IPS-20b (cell line): Measurements from ENCODE around the gene ITPR1.

Source experiments
- H3K27ac ChIP-seq: one replicate; pipeline ENCODE4 v1.5.1; 2013; ENCODE audit warnings: low read length
- H3K27me3 ChIP-seq: 2 replicates; pipeline ENCODE4 v1.6.1; 2013; ENCODE audit warnings: mild to moderate bottlenecking, low read length, inconsistent platforms; ENCODE audit not compliant: insufficient read depth
- H3K36me3 ChIP-seq: 2 replicates; pipeline ENCODE4 v1.6.1; 2013; ENCODE audit warnings: low read depth, mild to moderate bottlenecking, inconsistent platforms, low read length, moderate library complexity; ENCODE audit not compliant: insufficient read depth
- H3K4me1 ChIP-seq: 2 replicates; pipeline ENCODE4 v1.6.1; 2013; ENCODE audit warnings: mild to moderate bottlenecking, control low read depth, inconsistent platforms, low read length, moderate library complexity; ENCODE audit not compliant: insufficient read depth
- H3K4me3 ChIP-seq: 2 replicates; pipeline ENCODE4 v1.5.1; 2013; ENCODE audit warnings: mild to moderate bottlenecking, low read length, inconsistent platforms
- H3K9ac ChIP-seq: 2 replicates; pipeline ENCODE4 v1.6.1; 2013; ENCODE audit warnings: low read depth, mild to moderate bottlenecking, inconsistent platforms, low read length, moderate library complexity
- H3K9me3 ChIP-seq: 2 replicates; pipeline ENCODE4 v1.6.1; 2013; ENCODE audit warnings: mild to moderate bottlenecking, low read depth, low read length, inconsistent platforms; ENCODE audit not compliant: insufficient read depth

ITPR1 gene

DNA sequence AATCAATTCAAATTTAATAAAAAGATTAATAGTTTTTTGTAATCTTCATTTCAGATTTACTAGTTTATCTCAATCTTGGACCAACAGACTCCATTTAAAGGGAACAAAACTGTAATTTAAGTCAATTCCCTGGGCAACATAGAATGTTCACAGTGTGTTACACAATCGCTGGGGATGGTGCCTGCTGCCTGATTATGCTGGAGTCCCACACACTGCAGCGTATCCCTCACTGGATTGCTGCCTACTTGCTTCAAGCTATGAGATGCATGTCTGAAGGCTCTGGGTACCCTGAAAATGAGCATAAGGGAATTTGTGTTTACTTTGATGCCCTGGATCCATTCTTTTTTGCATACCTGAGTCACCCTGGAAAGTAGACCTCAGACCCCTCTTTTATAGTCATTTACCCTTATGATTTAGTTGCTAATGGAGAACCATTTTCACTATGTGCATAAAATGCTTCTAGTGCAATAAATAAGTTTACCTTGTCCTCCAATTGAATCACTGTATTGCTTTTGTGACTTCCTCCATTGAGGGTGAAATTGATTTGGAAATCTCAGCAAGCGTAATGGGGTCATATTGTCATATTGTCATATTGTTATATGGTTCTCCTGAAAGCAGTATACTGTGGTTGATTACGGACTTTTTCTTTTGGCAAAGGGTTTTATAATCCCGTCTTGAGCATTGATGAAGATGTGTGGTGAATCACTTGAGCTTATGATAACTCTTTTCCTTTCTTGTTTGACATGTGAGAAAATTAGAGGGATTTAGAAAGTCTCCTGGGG, 35.9 kb downstream of the ITPR1 start:
- no peaks in the 10 kb centered on the region for H3K9me3 ChIP-seq
- H3K4me1 ChIP-seq: peaks cover 3% of the 10 kb centered on the region; the same call in 1 of the 2 replicates
- H3K27me3 ChIP-seq: no peaks in the 10 kb centered on the region
- no peak overlapping the region for H3K4me3 ChIP-seq
- H3K36me3 ChIP-seq: no peaks in the 10 kb centered on the region
- no peak overlapping the region for H3K27ac ChIP-seq
- no peak overlapping the region for H3K9ac ChIP-seq

DNA sequence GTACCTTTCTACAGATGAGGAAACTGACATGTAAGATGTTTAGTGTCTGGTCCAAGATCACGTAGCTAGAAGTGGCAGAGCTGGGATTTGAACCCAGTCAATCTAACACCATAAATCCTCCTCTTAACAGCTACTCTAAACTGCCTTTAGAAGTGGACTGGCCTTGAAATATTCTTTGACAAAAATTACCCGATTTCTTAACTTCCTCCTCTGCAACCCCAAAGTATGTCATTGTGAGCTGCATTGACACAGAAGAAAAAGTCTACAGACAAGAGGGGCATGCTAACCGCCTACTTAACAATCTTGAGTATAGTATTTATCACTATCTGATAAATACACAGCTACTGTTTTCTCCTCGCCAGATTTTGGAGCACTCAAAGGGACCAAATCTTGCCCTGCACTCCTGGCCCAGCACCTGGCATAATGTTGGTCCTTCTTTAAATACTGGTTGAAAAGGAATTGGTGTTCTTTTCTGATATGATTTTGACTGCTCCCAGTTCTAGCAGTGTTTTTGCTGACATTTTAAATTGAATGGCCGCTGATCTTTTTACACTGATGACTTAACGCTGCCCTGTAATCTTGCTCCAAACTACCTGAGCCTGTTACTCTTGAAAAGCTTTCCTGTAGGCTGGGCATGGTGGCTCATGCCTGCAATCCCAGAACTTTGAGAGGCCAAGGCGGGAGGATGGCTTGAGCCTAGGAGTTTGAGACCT, 36.9 kb downstream of the ITPR1 start:
- Histone ChIP-seq H3K4me1 (peaks cover 5% of the 10 kb centered on the region; the same call in 1 of the 2 replicates), H3K4me3 (no peak overlapping the region), H3K27ac (no peak overlapping the region)

DNA sequence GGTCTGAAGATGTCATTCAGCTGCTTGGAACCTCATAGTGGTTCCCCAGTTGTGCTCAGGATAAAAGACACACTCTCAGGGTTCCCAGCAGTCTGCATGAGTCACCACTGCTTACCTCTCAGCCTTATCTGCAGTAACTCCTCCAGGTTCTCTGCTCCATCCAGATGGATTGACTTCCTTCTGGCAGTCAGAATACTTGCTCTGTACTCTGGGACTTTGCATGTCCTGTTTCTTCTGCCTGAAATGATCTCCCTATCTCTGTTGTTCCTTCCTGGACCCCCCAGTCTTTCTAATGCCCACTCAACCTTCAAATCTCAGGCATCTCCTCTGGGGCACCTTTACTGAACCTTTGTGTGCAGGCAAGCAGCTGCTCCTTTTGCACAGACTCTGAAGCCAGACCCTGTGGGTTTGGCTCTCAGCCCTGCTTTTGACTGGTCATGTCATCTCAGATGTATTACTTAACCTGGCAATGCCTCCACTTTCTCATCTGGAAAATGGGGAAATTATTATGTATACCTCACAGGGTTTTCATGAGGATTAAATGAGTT, 38.4 kb downstream of the ITPR1 start:
- H3K27ac ChIP-seq: no peak overlapping the region
- no peak overlapping the region for H3K9ac ChIP-seq
- H3K27me3 ChIP-seq: no peaks in the 10 kb centered on the region

More for the DNA sequence above, 36.9 kb downstream of the ITPR1 start:
- Histone ChIP-seq H3K36me3 (no peaks in the 10 kb centered on the region), H3K9me3 (no peaks in the 10 kb centered on the region), H3K9ac (no peak overlapping the region), H3K27me3 (no peaks in the 10 kb centered on the region)

DNA sequence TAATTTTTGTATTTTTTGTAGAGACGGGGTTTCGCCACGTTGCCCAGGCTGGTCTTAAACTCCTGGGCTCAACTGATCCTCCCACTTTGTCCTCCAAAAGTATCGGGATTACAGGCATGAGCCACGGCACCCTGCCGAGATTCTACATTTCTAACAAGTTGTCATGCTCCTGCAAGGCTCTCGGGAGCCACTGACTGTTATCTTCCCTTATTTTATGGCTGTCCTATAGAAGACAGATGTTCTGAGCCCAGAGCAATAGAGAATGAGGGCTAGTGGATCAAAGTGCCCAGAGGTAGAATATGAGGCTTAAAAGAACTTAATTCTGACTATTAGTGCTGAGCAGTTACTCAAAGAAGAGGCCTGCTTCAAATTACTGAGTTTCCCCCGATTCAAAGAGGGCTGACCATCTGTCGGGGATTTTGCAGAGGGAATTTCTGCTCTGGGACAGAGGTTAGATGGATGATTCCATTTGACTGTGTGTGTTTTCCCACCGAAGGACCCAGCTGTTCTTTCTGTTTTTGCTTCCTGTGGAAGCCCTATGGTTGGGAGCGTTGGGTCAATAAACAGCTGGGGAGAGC, 39.5 kb downstream of the ITPR1 start:
- Histone ChIP-seq H3K4me1 (peaks cover 5% of the 10 kb centered on the region; the same call in 1 of the 2 replicates), H3K9ac (no peak overlapping the region), H3K27ac (no peak overlapping the region)

More for the DNA sequence above, 38.4 kb downstream of the ITPR1 start:
- H3K4me1 ChIP-seq: peaks cover 5% of the 10 kb centered on the region; the same call in 1 of the 2 replicates
- H3K9me3 ChIP-seq: no peaks in the 10 kb centered on the region
- H3K36me3 ChIP-seq: no peaks in the 10 kb centered on the region
- H3K4me3 ChIP-seq: no peak overlapping the region

DNA sequence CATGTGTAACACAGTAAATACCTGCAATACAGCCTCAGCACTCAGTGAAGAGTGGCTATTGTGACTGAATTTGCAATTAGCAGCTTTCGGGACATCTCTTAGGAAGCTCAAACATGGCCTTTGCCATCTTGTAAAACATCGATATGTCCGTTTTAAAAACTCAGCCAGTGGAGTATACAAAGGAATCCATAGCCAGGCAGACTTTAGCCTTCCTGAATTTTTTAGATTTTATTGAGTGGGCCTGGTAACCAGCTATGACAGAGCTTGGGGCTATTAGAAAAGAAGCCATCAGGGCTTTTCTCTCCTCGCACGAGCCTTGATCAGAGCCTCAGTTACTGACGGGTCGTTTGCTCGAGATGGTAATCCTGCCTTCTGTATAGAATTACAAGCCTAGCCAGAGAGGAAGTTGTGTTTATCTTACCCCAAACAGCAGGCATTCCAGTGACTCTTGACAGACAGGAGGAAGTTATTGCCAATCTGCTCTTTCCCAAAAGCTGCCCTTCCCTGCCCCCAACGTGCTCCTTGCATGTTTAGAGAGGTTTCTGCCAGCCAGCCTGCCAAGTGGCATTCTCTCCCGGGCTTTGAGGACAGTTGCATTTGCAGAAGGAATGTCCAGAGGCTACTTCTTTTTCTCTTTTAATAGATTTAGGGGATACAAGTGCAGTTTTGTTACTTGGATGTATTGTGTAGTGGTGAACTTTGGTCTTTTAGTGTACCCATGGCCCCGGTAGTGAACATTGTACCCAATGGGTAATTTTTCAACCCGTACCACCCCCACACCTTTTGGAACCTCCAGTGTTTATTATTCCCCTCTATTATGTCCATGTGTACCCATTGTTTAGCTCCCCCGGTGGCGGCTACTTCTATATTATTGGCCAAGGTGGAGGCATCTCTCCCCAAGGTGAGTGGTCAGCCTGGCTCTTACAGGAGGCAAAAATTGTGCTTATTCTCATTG, 40.6 kb downstream of the ITPR1 start:
- Histone ChIP-seq H3K4me1 (peaks cover 5% of the 10 kb centered on the region; the same call in 1 of the 2 replicates), H3K27me3 (no peaks in the 10 kb centered on the region), H3K9me3 (no peaks in the 10 kb centered on the region; the same call in 1 of the 2 replicates), H3K27ac (no peak overlapping the region), H3K36me3 (no peaks in the 10 kb centered on the region), H3K9ac (no peak overlapping the region), H3K4me3 (no peak overlapping the region)

More for the DNA sequence above, 39.5 kb downstream of the ITPR1 start:
- Histone ChIP-seq H3K4me3 (no peak overlapping the region), H3K27me3 (no peaks in the 10 kb centered on the region), H3K9me3 (no peaks in the 10 kb centered on the region), H3K36me3 (no peaks in the 10 kb centered on the region)

DNA sequence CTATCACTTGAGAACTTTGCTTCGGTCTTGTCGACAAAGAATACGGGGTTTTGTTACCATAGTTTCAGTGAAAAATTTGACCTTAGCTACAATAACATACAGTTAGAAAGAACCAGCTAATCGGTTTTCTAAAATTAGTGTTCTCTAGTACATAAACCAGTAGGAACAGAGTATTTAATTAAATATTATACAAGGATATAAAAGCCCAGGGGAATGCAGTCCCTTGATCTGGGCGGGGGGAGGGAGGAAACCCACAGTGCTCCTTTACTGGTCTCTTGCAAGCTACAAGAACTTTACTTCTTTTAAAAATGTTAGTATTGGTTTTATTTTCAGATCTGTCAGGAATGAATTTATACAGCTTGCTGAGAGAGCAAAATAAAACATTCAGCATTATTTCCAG, 41.8 kb downstream of the ITPR1 start:
- no peaks in the 10 kb centered on the region for H3K27me3 ChIP-seq
- H3K36me3 ChIP-seq: no peaks in the 10 kb centered on the region

DNA sequence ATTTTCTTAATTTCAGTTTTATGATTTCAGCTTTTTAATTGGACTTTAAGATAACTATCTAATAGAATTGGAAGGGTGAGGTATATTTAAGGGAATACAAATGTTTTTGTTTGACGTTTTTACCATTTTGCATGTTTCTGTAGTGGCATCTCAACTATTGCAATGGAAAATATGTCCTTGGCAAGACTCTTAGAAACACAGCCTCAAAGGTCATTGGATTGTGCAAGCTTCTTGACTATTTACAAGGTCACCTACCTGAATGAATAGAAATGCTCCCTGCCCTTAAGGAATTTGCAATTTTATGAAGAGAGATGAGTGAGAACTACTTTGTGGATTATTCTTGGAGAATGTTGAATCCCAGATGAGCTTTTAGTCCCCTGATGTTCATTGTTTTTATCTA, 43.1 kb downstream of the ITPR1 start:
- no peak overlapping the region for H3K27ac ChIP-seq
- H3K36me3 ChIP-seq: no peaks in the 10 kb centered on the region
- H3K9me3 ChIP-seq: no peaks in the 10 kb centered on the region; the same call in 1 of the 2 replicates
- no peak overlapping the region for H3K4me3 ChIP-seq
- no peaks in the 10 kb centered on the region for H3K27me3 ChIP-seq
- H3K9ac ChIP-seq: no peak overlapping the region
- peaks cover 5% of the 10 kb centered on the region; the same call in 1 of the 2 replicates for H3K4me1 ChIP-seq

More for the DNA sequence above, 41.8 kb downstream of the ITPR1 start:
- no peaks in the 10 kb centered on the region; the same call in 1 of the 2 replicates for H3K9me3 ChIP-seq
- H3K9ac ChIP-seq: no peak overlapping the region
- no peak overlapping the region for H3K27ac ChIP-seq
- H3K4me3 ChIP-seq: no peak overlapping the region
- peaks cover 5% of the 10 kb centered on the region; the same call in 1 of the 2 replicates for H3K4me1 ChIP-seq

DNA sequence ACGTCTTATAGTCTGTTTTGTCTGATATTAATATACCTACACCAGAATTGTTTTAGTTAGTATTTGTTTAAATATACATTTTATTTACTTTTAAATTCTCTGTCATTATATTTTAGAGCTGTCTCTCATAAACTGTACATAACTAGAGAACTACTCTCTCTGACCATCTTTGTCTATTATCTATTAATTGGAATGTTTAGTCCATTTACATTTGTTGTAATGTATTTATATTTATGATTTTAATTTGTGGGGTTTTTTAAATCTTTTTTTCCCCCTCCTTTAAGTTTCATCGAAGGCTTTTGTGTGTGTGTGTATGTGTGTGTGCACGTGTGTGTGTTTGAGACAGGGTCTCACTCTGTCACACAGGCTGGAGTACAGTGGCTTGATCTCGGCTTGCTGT, 47.1 kb downstream of the ITPR1 start:
- Histone ChIP-seq H3K9ac (no peak overlapping the region), H3K27me3 (no peaks in the 10 kb centered on the region), H3K36me3 (no peaks in the 10 kb centered on the region), H3K4me3 (no peak overlapping the region), H3K9me3 (no peaks in the 10 kb centered on the region; the same call in 1 of the 2 replicates), H3K4me1 (no peaks in the 10 kb centered on the region), H3K27ac (no peak overlapping the region)

DNA sequence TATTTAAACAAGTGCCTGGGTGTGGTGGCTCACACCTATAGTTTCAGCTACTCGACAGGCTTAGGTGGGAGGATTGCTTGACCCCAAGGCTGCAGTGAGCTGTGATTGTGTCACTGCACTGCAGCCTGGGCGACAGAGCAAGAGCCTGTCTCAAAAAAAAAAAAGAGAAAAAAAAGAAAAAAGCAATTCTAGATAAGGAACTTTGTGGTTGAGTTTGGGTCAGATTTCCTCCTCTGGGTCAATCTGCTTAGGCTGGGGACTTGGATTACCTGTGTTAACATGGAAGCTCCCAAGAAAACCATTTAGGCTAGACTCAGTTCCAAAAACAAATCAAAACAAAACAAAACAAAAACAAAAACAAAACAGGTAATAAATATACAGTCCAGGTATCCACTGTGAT, 50.0 kb downstream of the ITPR1 start:
- H3K27me3 ChIP-seq: no peaks in the 10 kb centered on the region
- H3K4me3 ChIP-seq: no peak overlapping the region
- H3K36me3 ChIP-seq: no peaks in the 10 kb centered on the region
- H3K4me1 ChIP-seq: no peaks in the 10 kb centered on the region
- H3K9ac ChIP-seq: no peak overlapping the region
- H3K9me3 ChIP-seq: no peaks in the 10 kb centered on the region; the same call in 1 of the 2 replicates
- no peak overlapping the region for H3K27ac ChIP-seq

DNA sequence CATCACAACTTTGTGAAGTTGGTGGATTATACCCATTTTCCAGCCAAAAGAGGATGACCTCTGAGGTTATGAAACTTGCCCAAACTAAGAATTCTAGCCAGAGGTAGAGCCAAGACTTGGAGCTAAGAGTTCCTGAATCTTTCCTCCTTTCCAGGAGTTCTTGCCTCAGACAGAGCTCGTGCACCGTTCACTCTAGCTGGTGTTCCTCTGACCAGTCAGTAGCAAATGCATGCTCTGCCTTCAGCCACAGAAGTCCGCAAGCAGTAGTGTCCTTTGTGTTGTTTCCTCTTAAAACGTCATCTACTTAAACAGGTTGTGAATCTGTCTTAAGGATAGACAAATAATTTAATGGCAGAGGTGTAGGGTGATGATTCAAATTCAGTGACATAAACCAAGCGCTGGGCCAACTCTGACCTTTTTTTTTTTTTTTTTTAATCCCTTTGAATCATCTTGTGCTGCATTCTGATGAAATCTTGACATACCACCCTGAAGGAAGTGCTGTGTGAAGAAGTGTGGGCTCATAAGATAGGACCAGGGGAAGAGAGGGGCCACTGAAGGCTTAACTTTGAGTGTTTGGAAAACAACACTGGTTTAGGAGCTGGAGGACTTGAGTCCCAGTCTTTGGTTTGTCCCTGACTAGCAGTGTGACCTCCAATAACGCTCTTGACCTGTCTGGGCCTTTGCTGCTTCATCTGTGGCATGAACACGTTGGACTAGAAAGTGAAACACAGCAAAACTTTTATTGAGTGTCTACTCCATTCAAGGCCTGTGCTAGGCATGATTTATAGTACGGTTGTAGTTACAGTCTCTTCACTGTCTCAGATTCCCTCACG, 53.4 kb downstream of the ITPR1 start:
- Histone ChIP-seq H3K9me3 (no peaks in the 10 kb centered on the region), H3K4me1 (peaks cover 8% of the 10 kb centered on the region; the same call in 1 of the 2 replicates), H3K36me3 (no peaks in the 10 kb centered on the region), H3K9ac (no peak overlapping the region), H3K27me3 (no peaks in the 10 kb centered on the region), H3K4me3 (no peak overlapping the region), H3K27ac (no peak overlapping the region)
